Mucosa of gallbladder (tissue), 1 donor: ENCODE results near the gene RUNX1. TPM values are rescaled to one million over a fixed set of nuclear protein-coding genes. Genes with fewer than 3 reads are reported as not detected.

ENCODE experiments used
- DNase-seq: peaks from one replicate; pipeline ENCODE4 v3.0.0-alpha.2; 2020; ENCODE audit warnings: low spot score
- total RNA-seq: library from RNA; stranded (reverse); gene quantifications from one replicate; pipeline ENCODE4 v1.2.1, GENCODE V29; 2021
- donor health status: DM: no; HTN: no; CAD: no.

Gene RUNX1
- total RNA-seq, 1 donor from 2014 or later, result 35.1 TPM

GRCh38 chr21:34790341-34790740 is 258.8 kb downstream of the RUNX1 start:
- DNase-seq, result no peak

GRCh38 chr21:34788879-34789278 is 260.2 kb downstream of the RUNX1 start:
- no peak for DNase-seq

- no peak for DNase-seq
Observed at GRCh38 chr21:34783815-34784214, 265.3 kb downstream of the RUNX1 start.

- peak; percentile 7 for DNase-seq
Observed at GRCh38 chr21:34782506-34783360, 266.4 kb downstream of the RUNX1 start.

- no peak for DNase-seq
Observed at GRCh38 chr21:34781526-34781925, 267.6 kb downstream of the RUNX1 start.

- no peak for DNase-seq
Observed at GRCh38 chr21:34779860-34780259, 269.2 kb downstream of the RUNX1 start.

- no peak for DNase-seq
Observed at GRCh38 chr21:34775793-34776192, 273.3 kb downstream of the RUNX1 start.

- no peak for DNase-seq
Observed at GRCh38 chr21:34774750-34775149, 274.4 kb downstream of the RUNX1 start.

GRCh38 chr21:34771512-34772028 is 277.5 kb downstream of the RUNX1 start:
- no peak for DNase-seq

GRCh38 chr21:34770576-34770975 is 278.5 kb downstream of the RUNX1 start:
- peak; percentile 4 for DNase-seq

GRCh38 chr21:34768326-34768725 is 280.8 kb downstream of the RUNX1 start:
- DNase-seq, result no peak

GRCh38 chr21:34766862-34767261 is 282.2 kb downstream of the RUNX1 start:
- DNase-seq, result no peak

- DNase-seq, result no peak
Observed at GRCh38 chr21:34765619-34766018, 283.5 kb downstream of the RUNX1 start.

- DNase-seq, result no peak
Observed at GRCh38 chr21:34764715-34765284, 284.3 kb downstream of the RUNX1 start.

GRCh38 chr21:34762786-34763185 is 286.3 kb downstream of the RUNX1 start:
- DNase-seq, result no peak

- DNase-seq, result no peak
Observed at GRCh38 chr21:34761758-34762330, 287.3 kb downstream of the RUNX1 start.

GRCh38 chr21:34754690-34755647 is 294.1 kb downstream of the RUNX1 start:
- DNase-seq, result no peak

GRCh38 chr21:34748862-34749261 is 300.2 kb downstream of the RUNX1 start:
- DNase-seq, result no peak

GRCh38 chr21:34745557-34746255 is 303.4 kb downstream of the RUNX1 start:
- DNase-seq, result peak; percentile 67

GRCh38 chr21:34744801-34745200 is 304.3 kb downstream of the RUNX1 start:
- DNase-seq, result no peak

GRCh38 chr21:34743831-34744230 is 305.3 kb downstream of the RUNX1 start:
- DNase-seq, result peak; percentile 44
